ENCODE measurements around the gene DCUN1D5.

The DCUN1D5 gene

DNA sequence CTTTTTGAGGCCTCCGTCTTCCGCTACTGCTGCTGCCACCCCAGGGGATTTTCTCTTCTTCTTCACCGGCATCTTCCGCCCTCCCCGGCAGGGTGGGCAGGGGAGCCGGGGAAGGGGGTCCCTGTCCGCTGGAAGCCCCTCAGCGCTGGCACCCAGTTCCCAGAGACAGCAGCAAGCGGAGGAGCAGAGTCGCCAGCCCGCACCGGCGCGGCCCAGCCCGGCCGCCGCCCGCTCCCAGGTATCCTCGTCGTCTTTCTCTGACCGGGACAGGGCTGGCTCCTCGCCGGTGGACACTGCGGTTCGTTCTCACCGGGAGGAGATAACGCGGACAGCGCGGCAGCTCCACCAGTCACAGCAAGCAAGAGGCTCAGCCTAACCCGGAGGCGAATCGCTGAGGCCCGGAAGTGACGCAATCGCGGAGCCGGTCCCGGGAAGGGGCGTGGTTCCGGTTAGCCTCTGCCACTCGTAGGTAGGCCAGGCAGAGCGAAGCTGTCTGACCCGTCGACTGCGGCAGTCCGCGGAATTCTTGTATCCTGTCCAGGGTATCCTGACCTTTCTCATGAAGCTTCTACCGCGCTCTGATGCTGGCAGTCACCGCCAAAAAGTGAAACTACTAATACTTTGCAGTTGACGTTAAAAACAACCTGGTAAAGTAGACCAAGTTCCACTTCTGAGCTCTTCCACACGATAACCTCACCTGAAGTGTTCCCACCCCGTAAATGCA lies at the start of gene DCUN1D5:
Gene DCUN1D5, minus strand, starts transcription at position 360 of the 724 bp plus-strand sequence. Its CDS starts 288 bp downstream, at position 72.
- DNase-seq = peak; percentile 58

DNA sequence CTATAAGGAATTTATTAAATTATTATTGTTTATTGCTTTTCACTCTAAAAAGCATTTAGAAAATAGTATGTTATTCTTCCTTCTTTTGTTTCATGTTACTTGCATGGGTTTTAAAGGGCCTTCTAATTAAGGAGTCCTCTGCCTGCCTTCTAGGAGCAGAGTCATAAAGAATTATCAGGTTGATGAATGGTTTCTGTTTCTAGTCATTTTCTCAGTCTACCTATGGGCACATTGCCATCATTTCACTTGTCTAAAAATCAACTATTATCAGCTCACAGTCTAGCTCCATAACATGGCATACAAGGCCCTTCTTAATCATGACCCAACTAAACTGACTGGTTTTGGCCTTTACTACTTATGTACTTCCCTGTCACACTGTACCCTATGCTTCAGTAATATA lies 33.5 kb upstream of the DCUN1D5 start:
- no peak for DNase-seq

- DNase-seq = no peak
These were observed 22.9 kb upstream of the DCUN1D5 start for GRCh38 chr11:103114836-103115235.

DNA sequence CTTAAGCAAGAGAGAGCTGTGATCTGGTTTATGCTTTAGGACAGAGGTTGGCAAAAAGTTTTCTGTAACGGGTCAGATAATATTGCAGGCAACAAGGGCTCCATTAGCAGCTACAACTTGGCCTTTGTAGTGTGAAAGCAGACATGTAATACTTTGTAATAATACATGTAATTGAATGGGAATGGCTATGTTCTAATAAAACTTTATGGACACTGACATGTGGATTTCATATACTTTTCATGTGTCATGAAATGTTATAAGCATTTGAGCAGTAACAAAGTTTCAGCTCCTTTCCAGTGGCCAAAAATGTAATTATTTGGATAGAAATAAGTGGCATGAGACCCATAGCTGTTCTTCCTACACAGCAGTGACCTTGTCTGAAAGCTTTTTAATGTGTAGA lies 20.4 kb upstream of the DCUN1D5 start:
- no peak for DNase-seq

GRCh38 chr11:103111400-103111799 lies 19.4 kb upstream of the DCUN1D5 start:
- DNase-seq = no peak

DNA sequence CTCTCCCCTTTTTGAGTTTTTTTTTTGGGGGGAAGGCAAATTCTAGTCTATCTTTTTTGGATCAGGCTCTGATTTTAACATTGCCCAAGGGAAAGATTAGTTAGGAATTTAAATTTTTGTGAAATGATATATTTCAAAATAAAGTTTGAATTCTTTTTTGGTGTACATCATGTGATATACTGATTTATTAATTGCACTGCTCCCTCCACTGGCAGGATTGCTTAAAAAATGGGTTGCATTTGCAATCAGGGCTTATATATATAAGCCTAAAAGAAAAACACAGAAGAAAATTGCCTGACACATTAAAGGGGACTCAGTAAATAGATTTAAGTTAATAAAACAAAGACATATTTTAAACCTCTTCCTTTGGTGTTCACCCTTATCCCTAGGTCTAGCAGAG lies 18.4 kb upstream of the DCUN1D5 start:
- DNase-seq = no peak

DNA sequence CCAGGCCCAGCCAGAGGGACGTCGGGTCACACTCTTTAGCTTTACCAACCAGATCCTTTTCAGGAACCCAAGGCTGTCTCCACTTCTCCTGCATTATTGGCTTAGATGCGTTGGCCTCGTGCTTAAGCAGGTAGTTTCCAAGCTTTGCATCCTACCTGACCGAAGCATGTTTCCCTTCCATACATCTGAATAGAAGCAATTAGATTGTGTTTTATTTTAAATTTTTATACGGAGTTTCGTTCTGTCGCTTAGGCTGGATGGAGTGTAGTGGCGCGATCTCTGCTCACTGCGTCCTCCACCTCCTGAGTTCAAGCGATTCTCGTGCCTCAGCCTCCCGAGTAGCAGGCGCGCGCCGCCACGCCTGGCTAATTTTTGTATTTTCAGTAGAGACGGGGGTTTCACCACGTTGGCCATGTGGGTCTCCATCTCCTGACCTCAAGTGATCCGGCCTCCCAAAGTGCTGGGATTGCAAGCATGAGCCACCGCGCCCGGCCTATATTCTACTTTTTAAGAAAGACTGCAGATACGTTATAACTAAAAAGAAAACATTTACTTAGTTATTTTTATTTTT lies 17.9 kb upstream of the DCUN1D5 start:
- no peak for DNase-seq

DNA sequence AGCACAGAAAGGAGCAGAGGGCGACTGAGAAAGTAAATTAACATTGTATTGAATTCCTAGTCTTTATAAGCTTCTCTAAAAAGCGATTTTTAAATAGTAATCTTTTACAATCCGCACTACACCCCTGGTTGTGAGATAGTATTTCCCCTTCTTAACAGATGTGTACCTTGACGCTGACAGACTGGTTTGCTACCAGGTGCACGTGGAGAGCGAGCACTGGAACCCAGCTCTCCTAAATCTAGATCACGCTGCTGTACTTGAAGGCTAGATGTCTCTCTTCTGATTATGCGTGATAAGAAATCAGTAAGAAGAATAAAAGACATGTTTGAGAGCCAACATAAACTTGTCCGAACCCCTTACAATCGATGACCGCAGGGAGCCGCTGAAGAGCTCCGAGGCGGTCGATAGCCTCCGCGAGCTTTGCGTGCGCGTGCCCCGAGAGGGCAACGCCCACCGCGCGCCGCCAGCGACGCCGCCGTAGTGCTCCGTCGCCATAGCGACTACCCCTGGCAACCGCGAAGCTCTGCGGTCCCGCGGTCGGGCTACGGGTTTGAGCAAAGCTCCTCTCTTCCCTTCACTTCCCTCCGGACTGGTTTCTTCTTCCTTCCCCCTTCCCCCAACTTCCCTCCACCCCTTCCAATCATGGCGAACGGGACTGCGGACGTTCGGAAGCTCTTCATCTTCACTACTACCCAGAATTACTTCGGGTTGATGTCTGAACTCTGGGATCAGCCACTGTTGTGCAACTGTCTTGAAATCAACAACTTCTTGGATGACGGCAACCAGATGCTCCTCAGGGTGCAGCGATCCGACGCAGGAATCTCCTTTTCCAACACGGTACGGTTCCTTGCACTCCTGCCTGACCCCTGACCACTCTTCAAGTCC lies 17.2 kb upstream of the DCUN1D5 start, which contains the start of gene DYNC2H1:
Gene DYNC2H1, plus strand, starts transcription at position 494 of the 885 bp plus-strand sequence. Its CDS starts 149 bp downstream, at position 643.
- peak; percentile 32 for DNase-seq

DNA sequence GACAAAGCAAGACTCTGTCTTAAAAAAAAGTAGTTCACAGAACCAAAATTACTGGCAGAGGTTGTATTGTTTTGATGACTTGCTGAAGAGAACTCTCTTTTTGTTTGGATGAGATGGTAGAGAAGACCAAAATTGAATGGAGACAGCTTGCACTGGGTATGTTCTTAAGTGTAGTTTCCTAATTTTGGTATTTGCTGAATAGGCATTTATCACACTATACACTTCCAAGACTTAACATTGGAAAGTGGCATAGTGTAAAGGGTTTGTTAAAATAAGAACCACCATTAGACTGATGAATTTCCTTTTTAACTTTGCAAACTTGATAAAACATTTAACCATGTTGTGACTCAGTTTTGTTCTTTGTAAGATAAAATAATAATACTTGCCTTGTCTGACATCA lies 5.3 kb upstream of the DCUN1D5 start:
- DNase-seq = no peak

DNA sequence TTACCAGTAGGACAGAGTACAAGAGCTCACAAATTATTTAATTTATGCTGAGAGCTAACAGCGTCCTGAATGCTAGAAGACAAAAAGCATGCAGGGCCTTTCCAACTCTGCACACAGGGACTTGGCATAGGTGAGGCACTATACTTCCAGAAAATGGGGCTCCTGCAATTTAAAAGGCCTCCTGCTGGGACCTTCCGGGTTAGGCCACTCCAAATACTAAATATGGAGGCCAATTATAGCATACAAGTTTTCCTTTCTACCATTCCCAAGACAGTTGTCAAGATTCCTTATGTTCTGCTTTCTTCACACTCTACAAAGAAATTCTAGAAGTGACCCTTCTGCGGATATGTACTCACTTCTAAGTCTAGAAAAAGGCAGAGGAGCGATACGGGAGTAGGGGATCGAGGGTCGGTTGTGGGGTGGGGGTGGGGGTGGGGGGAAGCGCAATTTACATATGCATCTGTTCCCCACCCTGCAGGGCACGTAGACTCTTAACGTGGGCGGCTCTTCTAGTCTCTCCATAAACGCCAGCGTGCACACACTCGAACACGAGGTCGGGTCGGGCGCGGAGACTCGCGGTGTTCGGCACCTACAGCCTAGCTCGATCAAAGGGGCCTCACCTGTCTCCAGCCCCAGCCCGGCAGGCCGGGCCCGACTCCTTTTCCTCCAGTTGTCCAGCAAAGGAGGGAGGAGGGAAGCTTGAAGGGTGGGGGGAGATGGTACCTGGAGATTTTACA lies 728 bp downstream of the DCUN1D5 start:
- DNase-seq = no peak

DNA sequence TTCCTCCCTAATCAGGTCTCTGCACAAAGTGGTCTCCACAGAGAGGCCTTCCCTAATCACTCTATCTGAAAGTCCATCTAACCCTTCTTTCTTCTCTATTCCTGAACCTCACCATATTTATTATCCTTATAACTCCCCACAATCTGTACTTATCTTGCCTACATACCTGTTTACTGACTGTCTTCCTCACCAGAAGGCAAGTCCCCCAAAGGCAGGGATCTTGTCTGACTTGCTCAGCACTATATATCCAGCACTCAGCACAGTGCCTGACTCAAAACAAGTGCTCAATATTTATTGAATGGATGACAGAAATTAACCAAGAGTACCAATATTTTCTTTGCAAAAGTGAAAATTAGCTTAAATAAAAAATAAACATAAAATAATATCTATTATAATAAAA lies 5.5 kb downstream of the DCUN1D5 start:
- DNase-seq = no peak

- DNase-seq = no peak
These were observed 6.1 kb downstream of the DCUN1D5 start for GRCh38 chr11:103085758-103086365.

GRCh38 chr11:103079833-103080232 lies 12.1 kb downstream of the DCUN1D5 start:
- DNase-seq = no peak

DNA sequence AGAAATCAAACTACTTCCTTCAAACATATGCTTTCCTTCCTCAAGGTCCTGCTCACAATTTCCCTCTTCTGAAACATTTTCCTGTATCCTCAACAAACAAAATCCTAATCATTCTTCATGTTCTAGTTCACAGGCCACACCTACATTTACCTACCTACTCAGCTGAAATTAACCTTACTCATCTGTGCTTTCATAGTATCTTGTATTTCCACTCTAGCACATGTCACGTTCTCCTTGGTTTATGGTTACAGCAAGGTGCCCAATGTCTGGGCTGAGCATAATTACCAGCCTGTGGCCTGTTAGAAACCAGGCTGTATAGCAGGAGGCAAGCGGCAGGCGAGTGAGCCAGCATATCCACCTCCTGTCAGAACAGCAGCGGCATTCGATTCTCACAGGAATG lies 13.2 kb downstream of the DCUN1D5 start:
- DNase-seq = no peak

- no peak for DNase-seq
These were observed 14.4 kb downstream of the DCUN1D5 start for GRCh38 chr11:103077554-103077953.

DNA sequence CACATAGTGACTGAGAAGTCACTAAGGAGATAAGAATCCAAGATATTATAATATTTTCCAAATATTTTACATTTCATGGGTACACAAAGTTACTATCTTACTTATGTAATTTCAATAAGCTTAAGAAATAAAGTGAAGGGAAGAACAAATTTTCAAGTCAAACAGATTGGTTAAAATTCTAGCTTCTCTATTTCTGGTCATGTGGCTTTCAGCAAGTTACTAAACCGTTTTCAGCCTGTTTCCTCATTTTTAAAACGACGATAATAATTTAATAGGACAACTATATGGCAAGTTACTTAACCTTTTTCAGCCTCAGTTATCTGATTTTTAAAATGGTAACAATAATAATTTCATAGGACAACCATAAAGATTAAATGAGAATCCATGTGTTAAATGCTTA lies 15.6 kb downstream of the DCUN1D5 start:
- DNase-seq = no peak

DNA sequence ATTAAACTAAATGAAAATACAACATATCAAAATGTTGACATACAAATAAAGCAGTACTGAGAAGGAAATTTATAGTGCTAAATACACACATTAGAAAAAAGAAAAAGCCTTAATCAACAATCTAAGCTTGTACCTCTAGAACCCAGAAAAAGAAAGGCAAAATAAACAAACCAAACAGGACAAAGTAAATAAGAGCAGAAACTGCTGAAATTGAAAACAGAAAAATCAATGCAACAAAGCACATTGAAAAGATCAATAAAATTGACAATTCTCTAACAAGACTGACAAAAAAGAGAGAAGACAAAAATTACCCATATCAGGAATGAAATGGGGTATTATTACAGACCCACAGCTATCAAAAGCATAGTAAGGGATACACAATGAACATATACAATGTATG lies 21.0 kb downstream of the DCUN1D5 start:
- no peak for DNase-seq

- DNase-seq = no peak
These were observed 21.8 kb downstream of the DCUN1D5 start for GRCh38 chr11:103070142-103070541.

DNA sequence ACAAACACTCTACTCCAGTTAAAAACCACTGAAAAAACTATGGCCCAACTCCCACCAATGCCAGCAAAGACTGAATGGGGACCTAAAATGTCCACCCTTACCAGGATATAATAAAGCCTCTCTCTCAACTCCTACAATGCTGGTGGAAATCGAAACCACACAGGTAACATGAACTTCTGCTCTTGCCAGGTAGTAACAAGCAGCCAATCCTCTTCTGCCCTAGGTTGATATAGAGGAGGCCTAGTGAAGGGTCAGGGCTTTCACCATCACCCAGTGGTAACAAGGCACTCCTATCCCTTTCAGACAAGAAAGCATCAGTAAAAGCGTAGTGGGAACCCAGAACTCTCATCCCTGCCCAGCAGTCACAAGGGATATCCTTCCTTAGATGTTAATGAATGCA lies 22.6 kb downstream of the DCUN1D5 start:
- no peak for DNase-seq

- no peak for DNase-seq
These were observed 24.8 kb downstream of the DCUN1D5 start for GRCh38 chr11:103067118-103067517.

- no peak for DNase-seq
These were observed 30.3 kb downstream of the DCUN1D5 start for GRCh38 chr11:103061656-103062055.

DNA sequence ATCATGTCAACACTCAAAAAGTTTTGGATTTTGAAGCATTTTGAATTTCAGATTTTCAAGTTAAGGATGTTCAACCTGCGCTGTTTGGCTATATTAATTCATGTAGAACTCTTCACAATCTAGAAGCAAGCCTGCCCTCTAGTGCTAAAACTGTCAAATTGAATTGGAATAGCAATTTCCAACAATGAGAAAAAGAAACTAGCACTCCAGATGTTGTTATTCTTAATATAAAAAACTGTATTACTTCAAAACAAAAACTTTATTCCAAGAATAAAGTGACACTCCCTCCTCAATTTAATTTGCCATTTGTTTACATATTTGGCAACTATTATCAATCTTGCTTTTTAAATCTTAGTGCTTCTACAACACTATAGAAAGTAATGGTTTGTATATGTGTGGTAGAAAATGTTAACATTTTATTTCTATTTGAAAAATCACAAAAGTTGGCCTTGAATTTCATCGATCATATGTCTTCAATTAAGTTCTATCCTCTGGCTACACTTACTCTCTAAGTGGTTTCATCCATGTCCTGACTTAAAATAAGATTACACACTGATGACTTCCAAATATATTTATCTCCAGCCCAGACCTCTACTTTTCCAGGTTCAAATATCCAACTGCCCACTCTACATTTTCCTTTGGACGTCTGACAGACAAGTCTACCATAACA lies 36.6 kb downstream of the DCUN1D5 start:
- no peak for DNase-seq
